GM10266 (cell line): ENCODE data around the gene CAVIN1.
A peak's percentile ranks its signal among the peaks of the same experiment; 100 is the strongest.
"Not testable (repeated sequence)": the region's sequence is repeated elsewhere in the genome, so short reads cannot be mapped to it uniquely, and the experiment has no call there.

Source experiments
- DNase-seq: peaks from one replicate; pipeline ENCODE4 v3.0.0; 2012; ENCODE audit errors: extremely low spot score
- TF ChIP-seq, protein P1 (sequence below): IDR thresholded peaks from 2 replicates; pipeline ENCODE4 v1.5.1; 2012; ENCODE audit warnings: mild to moderate bottlenecking, low read depth; ENCODE audit not compliant: control insufficient read depth, insufficient read depth; ENCODE audit errors: missing control alignments

The CAVIN1 gene

GRCh38 chr17:42458497-42459255 lies 35.6 kb upstream of the CAVIN1 start, which contains the start of gene ATP6V0A1:
Gene ATP6V0A1 (plus strand): TSS chr17:42458878. CDS start chr17:42460895, 2,017 bp downstream.
- DNase-seq: peak; percentile 92
- TF ChIP-seq, protein P1, sequence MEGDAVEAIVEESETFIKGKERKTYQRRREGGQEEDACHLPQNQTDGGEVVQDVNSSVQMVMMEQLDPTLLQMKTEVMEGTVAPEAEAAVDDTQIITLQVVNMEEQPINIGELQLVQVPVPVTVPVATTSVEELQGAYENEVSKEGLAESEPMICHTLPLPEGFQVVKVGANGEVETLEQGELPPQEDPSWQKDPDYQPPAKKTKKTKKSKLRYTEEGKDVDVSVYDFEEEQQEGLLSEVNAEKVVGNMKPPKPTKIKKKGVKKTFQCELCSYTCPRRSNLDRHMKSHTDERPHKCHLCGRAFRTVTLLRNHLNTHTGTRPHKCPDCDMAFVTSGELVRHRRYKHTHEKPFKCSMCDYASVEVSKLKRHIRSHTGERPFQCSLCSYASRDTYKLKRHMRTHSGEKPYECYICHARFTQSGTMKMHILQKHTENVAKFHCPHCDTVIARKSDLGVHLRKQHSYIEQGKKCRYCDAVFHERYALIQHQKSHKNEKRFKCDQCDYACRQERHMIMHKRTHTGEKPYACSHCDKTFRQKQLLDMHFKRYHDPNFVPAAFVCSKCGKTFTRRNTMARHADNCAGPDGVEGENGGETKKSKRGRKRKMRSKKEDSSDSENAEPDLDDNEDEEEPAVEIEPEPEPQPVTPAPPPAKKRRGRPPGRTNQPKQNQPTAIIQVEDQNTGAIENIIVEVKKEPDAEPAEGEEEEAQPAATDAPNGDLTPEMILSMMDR: no peak

- peak; percentile 38 for DNase-seq
- TF ChIP-seq, protein P1: no peak
These were observed 34.2 kb upstream of the CAVIN1 start for GRCh38 chr17:42457107-42457792.

DNA sequence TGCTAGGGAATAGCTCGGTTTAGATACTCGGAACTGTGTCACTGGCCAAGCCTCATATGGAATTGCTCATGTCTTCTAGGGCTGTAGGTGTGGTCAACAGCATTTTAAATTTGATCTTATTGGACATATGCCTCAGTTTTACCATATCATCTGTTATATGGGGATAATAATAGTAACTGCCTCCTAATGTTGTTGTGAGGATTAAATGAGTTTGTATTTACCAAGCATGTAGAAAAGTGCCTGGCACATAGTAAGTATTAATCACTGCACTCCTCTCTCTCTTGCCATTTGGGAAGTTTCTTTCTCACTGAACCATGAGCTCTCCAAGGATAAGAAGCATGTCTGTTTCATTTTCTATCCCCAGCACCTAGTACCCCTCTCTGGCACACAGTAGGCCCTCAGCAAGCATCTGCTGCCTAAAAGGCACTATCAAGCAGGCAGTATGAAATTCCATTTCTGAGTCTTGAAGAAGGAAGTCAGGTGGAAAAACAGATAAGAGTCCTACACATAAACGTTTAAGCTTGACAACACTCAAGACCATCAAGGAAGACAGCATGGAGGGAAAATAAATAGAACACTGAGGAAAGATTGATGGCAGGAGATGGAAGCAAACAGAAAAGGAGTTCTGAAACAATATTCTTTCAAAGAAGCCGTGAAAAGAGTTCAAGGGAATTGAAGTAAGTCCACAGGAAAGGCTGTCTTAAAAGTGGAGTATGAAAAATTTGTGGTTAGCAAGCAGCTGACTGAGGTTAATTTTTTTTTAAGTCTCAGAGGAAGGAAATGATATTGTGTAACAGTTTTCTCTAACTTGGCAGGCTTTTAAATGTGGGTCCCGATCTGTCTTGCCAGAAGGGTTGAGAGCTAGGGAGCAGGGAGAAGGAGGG lies 33.4 kb upstream of the CAVIN1 start:
- DNase-seq: peak; percentile 61

GRCh38 chr17:42454987-42455386 lies 31.9 kb upstream of the CAVIN1 start:
- DNase-seq: not testable (repeated sequence)

More for the DNA sequence above, 33.4 kb upstream of the CAVIN1 start:
- TF ChIP-seq, protein P1: no peak

GRCh38 chr17:42453439-42453838 lies 30.4 kb upstream of the CAVIN1 start:
- TF ChIP-seq, protein P1: no peak
- DNase-seq: peak; percentile 28

- DNase-seq: not testable (repeated sequence)
These were observed 28.2 kb upstream of the CAVIN1 start for GRCh38 chr17:42451270-42451669.

DNA sequence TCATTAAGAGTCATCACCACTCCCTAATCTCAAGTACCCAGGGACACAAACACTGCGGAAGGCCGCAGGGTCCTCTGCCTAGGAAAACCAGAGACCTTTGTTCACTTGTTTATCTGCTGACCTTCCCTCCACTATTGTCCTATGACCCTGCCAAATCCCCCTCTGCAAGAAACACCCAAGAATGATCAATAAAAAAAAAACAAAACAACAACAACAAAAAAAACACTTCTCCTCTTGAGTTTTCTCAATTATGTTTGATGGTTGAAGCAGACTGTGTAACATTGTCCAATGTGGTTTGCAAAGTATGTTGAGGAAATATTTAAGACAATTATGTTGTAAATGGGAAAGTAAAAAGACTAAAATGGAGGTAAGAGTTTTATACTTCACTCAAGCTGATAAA lies 26.8 kb upstream of the CAVIN1 start:
- not testable (repeated sequence) for DNase-seq

DNA sequence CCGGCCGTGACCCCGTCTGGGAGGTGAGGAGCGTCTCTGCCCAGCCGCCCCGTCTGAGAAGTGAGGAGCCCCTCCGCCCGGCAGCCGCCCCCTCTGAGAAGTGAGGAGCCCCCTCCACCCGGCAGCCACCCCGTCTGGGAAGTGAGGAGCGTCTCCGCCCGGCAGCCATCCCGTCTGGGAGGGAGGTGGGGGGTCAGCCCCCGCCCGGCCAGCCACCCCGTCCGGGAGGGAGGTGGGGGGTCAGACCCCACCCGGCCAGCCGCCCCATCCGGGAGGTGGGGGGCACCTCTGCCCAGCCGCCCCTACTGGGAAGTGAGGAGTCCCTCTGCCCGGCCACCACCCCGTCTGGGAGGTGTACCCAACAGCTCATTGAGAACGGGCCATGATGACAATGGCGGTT lies 26.1 kb upstream of the CAVIN1 start:
- not testable (repeated sequence) for DNase-seq

DNA sequence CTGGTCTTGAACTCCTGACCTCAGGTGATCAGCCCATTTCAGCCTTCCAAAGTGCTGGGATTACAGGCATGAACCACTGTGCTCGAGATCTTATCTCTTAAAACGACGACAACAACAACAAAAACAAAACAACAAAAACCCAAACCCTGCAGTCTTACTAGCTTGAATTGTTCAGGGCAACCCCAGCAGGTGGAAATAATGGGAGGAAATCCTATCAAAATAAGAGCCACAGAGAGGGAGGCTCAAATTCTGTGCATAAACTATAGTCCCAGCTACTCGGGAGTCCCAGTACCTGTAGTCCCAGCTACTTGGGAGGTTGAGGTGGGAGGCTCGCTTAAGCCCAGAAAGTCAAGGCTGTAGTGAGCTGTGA lies 19.1 kb upstream of the CAVIN1 start:
- TF ChIP-seq, protein P1: no peak
- no peak for DNase-seq
